Tibial nerve (tissue), 4 donors: ENCODE measurements around the gene TXN.

ENCODE experiments used
- CTCF ChIP-seq, 5 experiments: fragments of 200-600 bp in 3 of 5; fragments of 450-650 bp in 2 of 5; sonication (generic) in 3 of 5; IDR thresholded peaks; one replicate each; pipeline ENCODE4 v1.5.1; 2016 to 2019; ENCODE audit warnings: antibody characterized with exemption in 5 of 5, mild to moderate bottlenecking in 3 of 5, moderate library complexity in 2 of 5
- EP300 ChIP-seq, 2 donors: sonication (generic); formaldehyde crosslinking; IDR thresholded peaks; one replicate each; pipeline ENCODE4 v1.6.1; 2017; ENCODE audit warnings: antibody characterized with exemption in 2 of 2, mild to moderate bottlenecking in 1 of 2
- POLR2A ChIP-seq, 2 donors: fragments of 450-650 bp; IDR thresholded peaks; one replicate each; pipeline ENCODE4 v1.6.1; 2017; ENCODE audit warnings: antibody characterized with exemption in 2 of 2, mild to moderate bottlenecking in 2 of 2, moderate library complexity in 2 of 2

- TF ChIP-seq CTCF (IDR thresholded peaks at IDR 0.05) (no peak), POLR2A (IDR thresholded peaks at IDR 0.05) (no peak), EP300 (IDR thresholded peaks at IDR 0.05) (no peak)
These were observed 1.6 kb upstream of the TXN start for GRCh38 chr9:110257956-110258355.
